Stimulated activated CD8-positive, alpha-beta memory T cell treated with anti-CD3 and anti-CD28 coated beads, Interleukin-4, amount 100 ng/mL, for 24 hours (primary cell): ENCODE data around the gene SCN1A.
"Not testable (repeated sequence)": the region's sequence is repeated elsewhere in the genome, so short reads cannot be mapped to it uniquely, and the experiment has no call there.

Source experiments
- DNase-seq: peaks from one replicate; pipeline ENCODE4 v3.0.0-alpha.2; 2020; ENCODE audit warnings: low read depth

The SCN1A gene

GRCh38 chr2:166081131-166081632, 46.6 kb downstream of the SCN1A start:
- no peak for DNase-seq

GRCh38 chr2:166074430-166074829, 53.4 kb downstream of the SCN1A start:
- DNase-seq: no peak

GRCh38 chr2:166074011-166074410, 53.8 kb downstream of the SCN1A start:
- no peak for DNase-seq

GRCh38 chr2:166070231-166070630, 57.6 kb downstream of the SCN1A start:
- DNase-seq: no peak

- no peak for DNase-seq
Measured at GRCh38 chr2:166068981-166069380, 58.8 kb downstream of the SCN1A start.

- no peak for DNase-seq
Measured at GRCh38 chr2:166067229-166067628, 60.6 kb downstream of the SCN1A start.

- no peak for DNase-seq
Measured at GRCh38 chr2:166060191-166060590, 67.6 kb downstream of the SCN1A start.

GRCh38 chr2:166057370-166058164, 70.3 kb downstream of the SCN1A start:
- no peak for DNase-seq

GRCh38 chr2:166044853-166045483, 82.9 kb downstream of the SCN1A start:
- no peak for DNase-seq

GRCh38 chr2:166042768-166043390, 84.9 kb downstream of the SCN1A start:
- DNase-seq: no peak

GRCh38 chr2:166042356-166042755, 85.5 kb downstream of the SCN1A start:
- no peak for DNase-seq

GRCh38 chr2:166041613-166042012, 86.2 kb downstream of the SCN1A start:
- DNase-seq: no peak

- no peak for DNase-seq
Measured at GRCh38 chr2:166032361-166032760, 95.5 kb downstream of the SCN1A start.

- no peak for DNase-seq
Measured at GRCh38 chr2:166031054-166031453, 96.8 kb downstream of the SCN1A start.

GRCh38 chr2:166025313-166025712, 102.5 kb downstream of the SCN1A start:
- no peak for DNase-seq

GRCh38 chr2:166017208-166017607, 110.6 kb downstream of the SCN1A start:
- no peak for DNase-seq

- no peak for DNase-seq
Measured at GRCh38 chr2:166013878-166014277, 113.9 kb downstream of the SCN1A start.

- no peak for DNase-seq
Measured at GRCh38 chr2:166011660-166012059, 116.2 kb downstream of the SCN1A start.

- no peak for DNase-seq
Measured at GRCh38 chr2:166000401-166000800, 127.4 kb downstream of the SCN1A start.

GRCh38 chr2:165990846-165991245, 137.0 kb downstream of the SCN1A start:
- DNase-seq: no peak

GRCh38 chr2:165989851-165990250, 138.0 kb downstream of the SCN1A start:
- no peak for DNase-seq

GRCh38 chr2:165985120-165985519, 142.7 kb downstream of the SCN1A start:
- no peak for DNase-seq

- DNase-seq: not testable (repeated sequence)
Measured at GRCh38 chr2:165972161-165972560, 155.7 kb downstream of the SCN1A start.
